H9 (cell line): ENCODE data around the gene PHACTR1. TPM values are rescaled to one million over a fixed set of nuclear protein-coding genes. Genes with fewer than 3 reads are reported as not detected.

Experiments
- DNase-seq: peaks from one replicate; pipeline ENCODE4 v3.0.0-alpha.2; 2017
- H2AFZ ChIP-seq: one replicate; pipeline ENCODE4 v1.6.1; 2013; ENCODE audit warnings: mild to moderate bottlenecking, low read length, control low read depth, moderate library complexity
- H2AK5ac ChIP-seq: 2 replicates; pipeline ENCODE4 v1.6.1; 2013; ENCODE audit warnings: low read length, control low read depth, mixed read lengths; ENCODE audit not compliant: insufficient read length
- H2BK120ac ChIP-seq: one replicate; pipeline ENCODE4 v1.6.1; 2013; ENCODE audit warnings: low read depth, mild to moderate bottlenecking, low read length, control low read depth, inconsistent platforms; ENCODE audit not compliant: poor library complexity, severe bottlenecking
- H2BK12ac ChIP-seq: 2 replicates; pipeline ENCODE4 v1.6.1; 2013; ENCODE audit warnings: low read length, control low read depth, mixed read lengths, low read depth; ENCODE audit not compliant: insufficient read length
- H2BK15ac ChIP-seq: 2 replicates; pipeline ENCODE4 v1.6.1; 2013; ENCODE audit warnings: low read depth, low read length, control low read depth
- H2BK20ac ChIP-seq: one replicate; pipeline ENCODE4 v1.6.1; 2013; ENCODE audit warnings: low read depth, mild to moderate bottlenecking, low read length, control low read depth, inconsistent platforms; ENCODE audit not compliant: poor library complexity, severe bottlenecking
- H2BK5ac ChIP-seq: 2 replicates; pipeline ENCODE4 v1.6.1; 2013; ENCODE audit warnings: low read length, control low read depth, mixed read lengths; ENCODE audit not compliant: insufficient read length
- H3K14ac ChIP-seq: 2 replicates; pipeline ENCODE4 v1.6.1; 2013; ENCODE audit warnings: low read length, control low read depth; ENCODE audit not compliant: insufficient read depth
- H3K18ac ChIP-seq: 2 replicates; pipeline ENCODE4 v1.6.1; 2013; ENCODE audit warnings: low read depth, mild to moderate bottlenecking, mixed read lengths, low read length, control low read depth; ENCODE audit not compliant: insufficient read length
- H3K23ac ChIP-seq: 2 replicates; pipeline ENCODE4 v1.6.1; 2013; ENCODE audit warnings: low read length, control low read depth, mixed read lengths, low read depth; ENCODE audit not compliant: insufficient read length
- H3K23me2 ChIP-seq: 2 replicates; pipeline ENCODE4 v1.6.1; 2013; ENCODE audit warnings: low read depth, mild to moderate bottlenecking, mixed read lengths, low read length, control low read depth; ENCODE audit not compliant: insufficient read length, poor library complexity, severe bottlenecking
- H3K27ac ChIP-seq: 2 replicates; pipeline ENCODE4 v1.5.1; 2013; ENCODE audit warnings: low read length, control low read depth, mixed read lengths, low read depth; ENCODE audit not compliant: insufficient read length
- H3K27me3 ChIP-seq: 2 replicates; pipeline ENCODE4 v1.6.1; 2013; ENCODE audit warnings: low read length, control low read depth, inconsistent platforms; ENCODE audit not compliant: insufficient read depth
- H3K4ac ChIP-seq: 2 replicates; pipeline ENCODE4 v1.6.1; 2013; ENCODE audit warnings: low read depth, mild to moderate bottlenecking, control low read depth, inconsistent platforms, low read length, moderate library complexity
- H3K4me1 ChIP-seq: 2 replicates; pipeline ENCODE4 v1.6.1; 2013; ENCODE audit warnings: low read length, control low read depth, inconsistent platforms; ENCODE audit not compliant: insufficient read depth
- H3K4me2 ChIP-seq: 2 replicates; pipeline ENCODE4 v1.6.1; 2013; ENCODE audit warnings: low read length, control low read depth, mixed read lengths; ENCODE audit not compliant: insufficient read length, insufficient read depth
- H3K56ac ChIP-seq: 2 replicates; pipeline ENCODE4 v1.6.1; 2013; ENCODE audit warnings: low read depth, mild to moderate bottlenecking, mixed read lengths, low read length, control low read depth; ENCODE audit not compliant: insufficient read length
- H3K79me1 ChIP-seq: 2 replicates; pipeline ENCODE4 v1.6.1; 2013; ENCODE audit warnings: low read depth, mild to moderate bottlenecking, moderate library complexity, low read length, control low read depth, inconsistent platforms; ENCODE audit not compliant: insufficient read depth, poor library complexity, severe bottlenecking
- H3K79me2 ChIP-seq: 2 replicates; pipeline ENCODE4 v1.6.1; 2013; ENCODE audit warnings: low read length, control low read depth, inconsistent platforms; ENCODE audit not compliant: insufficient read depth
- H3K9ac ChIP-seq: 2 replicates; pipeline ENCODE4 v1.6.1; 2013; ENCODE audit warnings: low read length, control low read depth, mixed read lengths; ENCODE audit not compliant: insufficient read length; ENCODE audit errors: extremely low read depth
- H3K9me3 ChIP-seq: one replicate; pipeline ENCODE4 v1.6.1; 2013; ENCODE audit warnings: low read depth, low read length, inconsistent platforms; ENCODE audit not compliant: control insufficient read depth
- H3T11ph ChIP-seq: one replicate; pipeline ENCODE4 v1.6.1; 2013; ENCODE audit warnings: mild to moderate bottlenecking, low read length, control low read depth, inconsistent platforms
- H4K20me1 ChIP-seq: one replicate; pipeline ENCODE4 v1.6.1; 2013; ENCODE audit not compliant: control insufficient read depth, insufficient read length, insufficient read depth
- H4K5ac ChIP-seq: 2 replicates; pipeline ENCODE4 v1.6.1; 2013; ENCODE audit warnings: low read depth, mild to moderate bottlenecking, mixed read lengths, low read length, control low read depth; ENCODE audit not compliant: insufficient read length
- H4K8ac ChIP-seq: replicated peaks from 2 replicates; pipeline ENCODE4 v1.6.1; 2013; ENCODE audit warnings: low read length, control low read depth, mixed read lengths, low read depth; ENCODE audit not compliant: insufficient read length
- H4K91ac ChIP-seq: 2 replicates; pipeline ENCODE4 v1.6.1; 2013; ENCODE audit warnings: low read depth, mild to moderate bottlenecking, moderate library complexity, mixed read lengths, low read length, control low read depth; ENCODE audit not compliant: insufficient read length
- H3K27ac Mint-ChIP-seq, 3 experiments: 2 replicates in 2 of 3; 3 replicates in 1 of 3; pipeline ENCODE4 v1.8.0; 2020 to 2021; ENCODE audit warnings: mixed read lengths in 3 of 3, mild to moderate bottlenecking in 1 of 3, moderate library complexity in 1 of 3
- H3K27me3 Mint-ChIP-seq: 2 replicates; pipeline ENCODE4 v1.8.0; 2021; ENCODE audit warnings: low read depth, mild to moderate bottlenecking, moderate library complexity, mixed read lengths
- H3K36me3 Mint-ChIP-seq, 3 experiments: 2 replicates in 2 of 3; 3 replicates in 1 of 3; pipeline ENCODE4 v1.8.0; 2020 to 2021; ENCODE audit warnings: low read depth in 3 of 3, mixed read lengths in 3 of 3; ENCODE audit not compliant: insufficient read depth in 1 of 3
- H3K4me1 Mint-ChIP-seq, 2 experiments: 2 replicates each; pipeline ENCODE4 v1.8.0; 2020; ENCODE audit warnings: mixed read lengths in 2 of 2
- H3K4me3 Mint-ChIP-seq, 2 experiments: 2 replicates in 1 of 2; 3 replicates in 1 of 2; pipeline ENCODE4 v1.8.0; 2020 to 2021; ENCODE audit warnings: mild to moderate bottlenecking in 2 of 2, mixed read lengths in 2 of 2, moderate library complexity in 1 of 2
- H3K9me3 Mint-ChIP-seq, 2 experiments: 2 replicates in 1 of 2; 3 replicates in 1 of 2; pipeline ENCODE4 v1.8.0; 2020; ENCODE audit warnings: mild to moderate bottlenecking in 2 of 2, mixed read lengths in 2 of 2, moderate library complexity in 1 of 2
- WGBS: extraction: QIAGEN DNeasy Blood & Tissue Kit; methylation state at CpG from one replicate; pipeline ENCODE4 v1.1.7; 2013; ENCODE audit warnings: missing lambda C conversion rate, low lambda C conversion rate, mixed read lengths; ENCODE audit not compliant: insufficient read length; ENCODE audit errors: extremely low coverage; 5-methylcytosine and 5-hydroxymethylcytosine counted together
- total RNA-seq: library from RNA; stranded (reverse); gene quantifications from 2 replicates; pipeline ENCODE4 v1.2.1, GENCODE V29; 2021
- TF ChIP-seq, protein P1 (sequence below): fragments of 200-600 bp; sonication (generic); conservative IDR thresholded peaks from 3 replicates; pipeline ENCODE4 v1.8.0; 2021; ENCODE audit warnings: antibody characterized with exemption, mild to moderate bottlenecking

The PHACTR1 gene
- total RNA-seq, 1 experiment from 2014 or later = 15.9 TPM

DNA sequence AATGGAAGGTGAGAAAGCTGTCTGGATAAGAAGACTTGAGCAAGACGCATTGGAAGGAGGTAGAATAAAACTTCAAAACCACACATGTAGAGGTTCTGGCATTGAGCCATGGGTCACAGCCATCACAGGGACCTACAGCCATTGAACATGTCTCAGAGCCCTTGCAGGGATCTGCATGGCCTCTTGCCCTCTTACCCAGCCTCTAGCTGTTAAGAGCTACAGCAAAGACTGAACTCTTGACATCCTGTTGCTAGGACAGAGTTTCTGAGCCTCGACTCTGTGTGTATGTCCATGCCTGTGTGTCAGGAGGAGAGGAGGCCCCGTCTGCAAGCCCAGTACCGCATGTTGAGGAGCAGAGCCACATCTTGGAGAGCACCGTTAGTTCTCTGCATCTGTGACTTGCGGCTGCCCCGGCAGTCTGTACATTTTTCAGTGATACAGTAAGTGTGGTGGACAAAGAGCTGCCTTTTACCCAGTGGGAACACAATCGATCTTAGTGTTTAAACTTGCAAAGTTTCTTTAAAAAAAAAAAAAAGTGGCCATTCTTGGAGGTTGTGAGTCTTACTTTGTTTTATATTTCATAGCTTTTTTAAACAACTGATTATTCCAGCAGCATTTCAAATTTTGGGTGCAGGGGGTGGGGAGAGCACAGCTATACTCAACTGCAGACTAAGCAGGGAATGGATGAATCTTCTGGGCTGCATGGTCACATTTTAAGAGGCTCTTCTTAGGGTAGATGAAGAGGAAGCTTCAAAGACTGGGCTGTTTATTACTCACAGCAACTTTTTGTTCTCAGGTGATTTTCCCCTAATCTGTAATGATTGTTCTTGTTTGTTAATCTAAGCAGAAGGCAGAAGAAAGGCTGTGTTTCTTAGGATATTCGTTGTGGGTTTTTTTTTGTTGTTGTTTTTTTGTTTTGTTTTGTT lies 523.2 kb downstream of the PHACTR1 start:
- no peak overlapping the region for H4K8ac ChIP-seq
- H2AK5ac ChIP-seq = no peak overlapping the region
- no peak overlapping the region for H3K23ac ChIP-seq
- Mint-ChIP-seq H3K4me3 (no peak overlapping the region), H3K27me3 (no peaks in the 10 kb centered on the region), H3K36me3 (peaks cover 5 to 8% (median 6%) of the 10 kb centered on the region in 3 experiments; a peak in 5 of 7 replicates), H3K27ac (peak overlapping the region in 1 of 3 experiments; percentile 45; a peak in 2 of 7 replicates), H3K9me3 (peaks cover 6 to 7% of the 10 kb centered on the region in 2 experiments; a peak in 3 of 5 replicates), H3K4me1 (peaks cover 10 to 12% of the 10 kb centered on the region in 2 experiments)
- no peak overlapping the region for H2BK120ac ChIP-seq
- no peak overlapping the region for H3K4ac ChIP-seq
- no peak overlapping the region for H4K5ac ChIP-seq
- no peak overlapping the region for H3K4me2 ChIP-seq
- peaks cover 5% of the 10 kb centered on the region for H3K9me3 ChIP-seq
- H3K4me1 ChIP-seq = no peaks in the 10 kb centered on the region
- no peaks in the 10 kb centered on the region for H3K27me3 ChIP-seq
- no peaks in the 10 kb centered on the region for H3K23me2 ChIP-seq
- no peak overlapping the region for H3K18ac ChIP-seq
- no peak overlapping the region for H2BK12ac ChIP-seq
- no peak overlapping the region for H4K91ac ChIP-seq
- H2BK20ac ChIP-seq = no peak overlapping the region
- H4K20me1 ChIP-seq = no peaks in the 10 kb centered on the region
- H3K56ac ChIP-seq = no peak overlapping the region
- H3K79me2 ChIP-seq = no peaks in the 10 kb centered on the region
- TF ChIP-seq, protein P1, sequence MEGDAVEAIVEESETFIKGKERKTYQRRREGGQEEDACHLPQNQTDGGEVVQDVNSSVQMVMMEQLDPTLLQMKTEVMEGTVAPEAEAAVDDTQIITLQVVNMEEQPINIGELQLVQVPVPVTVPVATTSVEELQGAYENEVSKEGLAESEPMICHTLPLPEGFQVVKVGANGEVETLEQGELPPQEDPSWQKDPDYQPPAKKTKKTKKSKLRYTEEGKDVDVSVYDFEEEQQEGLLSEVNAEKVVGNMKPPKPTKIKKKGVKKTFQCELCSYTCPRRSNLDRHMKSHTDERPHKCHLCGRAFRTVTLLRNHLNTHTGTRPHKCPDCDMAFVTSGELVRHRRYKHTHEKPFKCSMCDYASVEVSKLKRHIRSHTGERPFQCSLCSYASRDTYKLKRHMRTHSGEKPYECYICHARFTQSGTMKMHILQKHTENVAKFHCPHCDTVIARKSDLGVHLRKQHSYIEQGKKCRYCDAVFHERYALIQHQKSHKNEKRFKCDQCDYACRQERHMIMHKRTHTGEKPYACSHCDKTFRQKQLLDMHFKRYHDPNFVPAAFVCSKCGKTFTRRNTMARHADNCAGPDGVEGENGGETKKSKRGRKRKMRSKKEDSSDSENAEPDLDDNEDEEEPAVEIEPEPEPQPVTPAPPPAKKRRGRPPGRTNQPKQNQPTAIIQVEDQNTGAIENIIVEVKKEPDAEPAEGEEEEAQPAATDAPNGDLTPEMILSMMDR = no peak
- H2BK15ac ChIP-seq = no peak overlapping the region
- no peaks in the 10 kb centered on the region for H3K79me1 ChIP-seq
- no peak overlapping the region for H2BK5ac ChIP-seq
- H3K9ac ChIP-seq = no peak overlapping the region
- H3K14ac ChIP-seq = no peak overlapping the region
- no peak for DNase-seq
- no peak overlapping the region for H3K27ac ChIP-seq
- no peak overlapping the region for H2AFZ ChIP-seq
- H3T11ph ChIP-seq = no peak overlapping the region
- no CpG with 5 or more reads among the region's 9 CpGs for WGBS
